H1 (cell line): ENCODE data around the gene SERPINB12. TPM values are rescaled to one million over a fixed set of nuclear protein-coding genes. Genes with fewer than 3 reads are reported as not detected.

Experiments used
- CTCF ChIA-PET: fragments of 300-600 bp; sonication (Branson Sonifier 250); formaldehyde crosslinking; loops from one replicate; lab custom pipeline; 2021; ENCODE audit not compliant: partially characterized antibody; lab: Charles Lee
- POLR2A ChIA-PET: fragments of 300-600 bp; sonication (Branson Sonifier 250); formaldehyde crosslinking; loops from one replicate; lab custom pipeline; 2021; ENCODE audit warnings: inconsistent platforms; ENCODE audit not compliant: partially characterized antibody; lab: Charles Lee
- DNase-seq, 2 experiments: peaks; one replicate each; pipeline versions ENCODE4 v3.0.0 to v3.0.0-alpha.2; 2010 to 2022; ENCODE audit warnings: low spot score in 2 of 2, low read depth in 1 of 2, mixed read lengths in 1 of 2
- FAIRE-seq: peaks from 2 replicates; lab custom pipeline; 2011; peaks lifted over from hg19 to GRCh38; lab: Jason Lieb, UNC
- H2AFZ ChIP-seq: 2 replicates; pipeline ENCODE4 v1.8.1; 2012; ENCODE audit warnings: low read length, inconsistent platforms
- H2AK5ac ChIP-seq: 2 replicates; pipeline ENCODE4 v1.6.1; 2013; ENCODE audit warnings: low read depth, low read length
- H2BK120ac ChIP-seq: replicated peaks from 2 replicates; pipeline ENCODE3; 2013; ENCODE audit warnings: low read depth, low read length, inconsistent platforms
- H2BK12ac ChIP-seq: 2 replicates; pipeline ENCODE4 v1.6.1; 2013; ENCODE audit warnings: low read depth, low read length
- H2BK15ac ChIP-seq: 2 replicates; pipeline ENCODE4 v1.6.1; 2013; ENCODE audit warnings: low read length
- H2BK20ac ChIP-seq: 2 replicates; pipeline ENCODE4 v1.6.1; 2013; ENCODE audit warnings: low read length
- H2BK5ac ChIP-seq: 2 replicates; pipeline ENCODE4 v1.6.1; 2013; ENCODE audit warnings: low read depth, low read length
- H3K14ac ChIP-seq: 2 replicates; pipeline ENCODE4 v1.6.1; 2013; ENCODE audit warnings: inconsistent platforms; ENCODE audit not compliant: insufficient read length
- H3K18ac ChIP-seq: 2 replicates; pipeline ENCODE4 v1.6.1; 2013; ENCODE audit warnings: low read length; ENCODE audit errors: extremely low read depth
- H3K23ac ChIP-seq: 2 replicates; pipeline ENCODE4 v1.6.1; 2013; ENCODE audit warnings: inconsistent platforms; ENCODE audit not compliant: insufficient read length
- H3K23me2 ChIP-seq: 2 replicates; pipeline ENCODE4 v1.6.1; 2013; ENCODE audit warnings: low read depth, low read length
- H3K27ac ChIP-seq: 2 replicates; pipeline ENCODE4 v1.6.1; 2011; ENCODE audit warnings: low read depth, low read length, inconsistent platforms
- H3K27me3 ChIP-seq, 4 experiments: replicated peaks in 1 of 4; 1 replicate in 1 of 4; 2 replicates in 3 of 4; pipeline versions ENCODE4 v1.6.1 to v1.8.1; 2011 to 2013; ENCODE audit warnings: low read length in 3 of 4, mild to moderate bottlenecking in 3 of 4, inconsistent platforms in 2 of 4, mixed read lengths in 2 of 4, moderate library complexity in 1 of 4; ENCODE audit not compliant: control insufficient read depth in 3 of 4, insufficient read depth in 3 of 4; ENCODE audit errors: extremely low read depth in 1 of 4
- H3K36me3 ChIP-seq, 4 experiments: 2 replicates each; pipeline versions ENCODE4 v1.6.1 to v1.8.1; 2011 to 2013; ENCODE audit warnings: mild to moderate bottlenecking in 4 of 4, low read length in 3 of 4, moderate library complexity in 2 of 4, control low read depth in 1 of 4, inconsistent platforms in 1 of 4; ENCODE audit not compliant: insufficient read depth in 4 of 4, control insufficient read depth in 2 of 4
- H3K4ac ChIP-seq: replicated peaks from 2 replicates; pipeline ENCODE3; 2013; ENCODE audit warnings: low read length, low read depth, mixed read lengths, inconsistent platforms; ENCODE audit not compliant: insufficient read length
- H3K4me1 ChIP-seq, 4 experiments: replicated peaks in 1 of 4; 1 replicate in 1 of 4; 2 replicates in 3 of 4; pipeline versions ENCODE4 v1.6.1 to v1.8.1; 2011 to 2013; ENCODE audit warnings: low read length in 3 of 4, inconsistent platforms in 2 of 4, mixed read lengths in 1 of 4; ENCODE audit not compliant: insufficient read depth in 4 of 4, control insufficient read depth in 3 of 4
- H3K4me2 ChIP-seq, 2 experiments: 2 replicates each; pipeline versions ENCODE4 v1.6.1 to v1.8.1; 2011 to 2013; ENCODE audit warnings: low read depth in 2 of 2, low read length in 2 of 2, control low read depth in 1 of 2, inconsistent platforms in 1 of 2, mild to moderate bottlenecking in 1 of 2; ENCODE audit not compliant: insufficient read depth in 1 of 2
- H3K4me3 ChIP-seq, 4 experiments: fragments of 200-600, 300-600 bp in 1 of 4; sonication (generic), shearing (Covaris generic), sonication (Bioruptor Twin) in 1 of 4; 2 replicates each; pipeline versions ENCODE4 v1.5.1 to v1.8.1; 2011 to 2016; ENCODE audit warnings: low read length in 4 of 4, low read depth in 3 of 4, control low read depth in 2 of 4, inconsistent platforms in 2 of 4, mild to moderate bottlenecking in 2 of 4, mixed read lengths in 1 of 4, moderate library complexity in 1 of 4; ENCODE audit not compliant: insufficient read depth in 2 of 4; ENCODE audit errors: extremely low read depth in 1 of 4
- H3K56ac ChIP-seq: replicated peaks from 2 replicates; pipeline ENCODE3; 2013; ENCODE audit warnings: low read depth, mild to moderate bottlenecking, mixed read lengths, low read length, inconsistent platforms; ENCODE audit not compliant: insufficient read length
- H3K79me1 ChIP-seq: 2 replicates; pipeline ENCODE4 v1.6.1; 2013; ENCODE audit warnings: low read depth, low read length, control low read depth
- H3K79me2 ChIP-seq, 2 experiments: 2 replicates each; pipeline versions ENCODE4 v1.6.1 to v1.8.1; 2012 to 2013; ENCODE audit warnings: low read length in 2 of 2, mild to moderate bottlenecking in 2 of 2, inconsistent platforms in 1 of 2; ENCODE audit not compliant: insufficient read depth in 2 of 2, control insufficient read depth in 1 of 2
- H3K9ac ChIP-seq, 4 experiments: replicated peaks in 1 of 4; 1 replicate in 1 of 4; 2 replicates in 3 of 4; pipeline versions ENCODE4 v1.6.1 to v1.8.1; 2011 to 2013; ENCODE audit warnings: low read depth in 3 of 4, low read length in 3 of 4, control low read depth in 2 of 4, mild to moderate bottlenecking in 2 of 4, moderate library complexity in 2 of 4, inconsistent platforms in 1 of 4; ENCODE audit errors: extremely low read depth in 1 of 4
- H3K9me3 ChIP-seq, 2 experiments: 2 replicates each; pipeline versions ENCODE4 v1.6.1 to v1.8.1; 2012 to 2013; ENCODE audit warnings: mild to moderate bottlenecking in 2 of 2, moderate library complexity in 2 of 2, control low read depth in 1 of 2, inconsistent platforms in 1 of 2, low read depth in 1 of 2, low read length in 1 of 2, mixed read lengths in 1 of 2; ENCODE audit not compliant: insufficient read depth in 2 of 2
- H4K20me1 ChIP-seq, 2 experiments: replicated peaks in 1 of 2; 2 replicates each; pipeline versions ENCODE3 to v1.8.1; 2011 to 2013; ENCODE audit warnings: inconsistent platforms in 2 of 2, low read length in 2 of 2, mild to moderate bottlenecking in 1 of 2; ENCODE audit not compliant: insufficient read depth in 2 of 2, control insufficient read depth in 1 of 2
- H4K5ac ChIP-seq: 2 replicates; pipeline ENCODE4 v1.6.1; 2013; ENCODE audit warnings: low read length, low read depth, mixed read lengths, inconsistent platforms; ENCODE audit not compliant: insufficient read length
- H4K8ac ChIP-seq: 2 replicates; pipeline ENCODE4 v1.8.0; 2013; ENCODE audit warnings: mild to moderate bottlenecking, moderate library complexity, low read length, inconsistent platforms; ENCODE audit not compliant: insufficient read depth; ENCODE audit errors: extremely low read depth
- H4K91ac ChIP-seq: replicated peaks from 2 replicates; pipeline ENCODE3; 2013; ENCODE audit warnings: low read length, mixed read lengths, inconsistent platforms; ENCODE audit not compliant: insufficient read length
- CBX8 ChIP-seq: fragments of 300-800, 300-1000 bp; sonication (generic); IDR thresholded peaks from 2 replicates; pipeline ENCODE4 v1.7.1; 2016; ENCODE audit warnings: low read depth, low read length, borderline replicate concordance
- EGR1 ChIP-seq: IDR thresholded peaks from 2 replicates; pipeline ENCODE4 v1.6.1; 2011; ENCODE audit warnings: low read depth, low read length, borderline replicate concordance
- SIRT6 ChIP-seq: IDR thresholded peaks from one replicate; pipeline ENCODE4 v1.7.1; 2012; ENCODE audit warnings: low read length, inconsistent platforms
- SUZ12 ChIP-seq: fragments of 200-600 bp; sonication (generic); IDR thresholded peaks from 2 replicates; pipeline ENCODE4 v1.6.1; 2012; ENCODE audit warnings: mild to moderate bottlenecking, inconsistent platforms, low read length, moderate library complexity, mixed read lengths
- TBP ChIP-seq: IDR thresholded peaks from 2 replicates; pipeline ENCODE4 v1.6.1; 2011; ENCODE audit warnings: low read depth, low read length, improper control_type of control experiment
- WGBS, 2 experiments: shearing (Covaris generic) in 1 of 2; methylation state at CpG; one replicate each; pipeline versions ENCODE4 v1.1.6 to v1.1.7; 2013 to 2015; ENCODE audit warnings: low lambda C conversion rate in 2 of 2, mixed read lengths in 2 of 2, inconsistent platforms in 1 of 2, low coverage in 1 of 2, missing lambda C conversion rate in 1 of 2; ENCODE audit not compliant: insufficient replicate concordance in 2 of 2, insufficient coverage in 1 of 2, insufficient read length in 1 of 2; ENCODE audit errors: extremely low coverage in 1 of 2, missing lambda C conversion rate in 1 of 2; 5-methylcytosine and 5-hydroxymethylcytosine counted together
- polyA plus RNA-seq, 7 experiments: library from polyadenylated mRNA; depleted of rRNA in 3 of 7; stranded (reverse) in 5 of 7; unstranded in 2 of 7; fragments of >200 nt in 5 of 7; fragments of 200-250 nt in 2 of 7; gene quantifications; 1 replicate in 5 of 7; 2 replicates in 1 of 7; 4 replicates in 1 of 7; pipeline versions ENCODE4 v1.2.1 to v1.2.3, GENCODE V29; 2011 to 2013; ENCODE audit warnings: missing spikeins in 2 of 7, mixed read lengths in 2 of 7
- total RNA-seq: library from RNA; stranded (reverse); fragmentation: NEBNext Ultra II Directional; extraction: Animal tissue kit (Norgen Biotek cat#: 25700); gene quantifications from 2 replicates; pipeline ENCODE4 v1.2.1, GENCODE V29; 2021

Gene SERPINB12
- total and polyA plus RNA-seq, 2 of the 8 experiments (the other 6 are each of a cell fraction or from before 2014, with no cell fraction given), result not detected

GRCh38 chr18:63570721-63571120 is 28.6 kb downstream of the SERPINB12 start:
- ChIA-PET POLR2A (no interaction called here), CTCF (interaction anchor here (0.5 to 1.3 kb wide), 4 partner anchors 18 to 605 kb away, joined by 3 to 5 read pairs (median 3); no protein-coding TSS in a partner anchor)
- FAIRE-seq (no peak), DNase-seq (no peak)
- no peaks in the 10 kb centered on the region for H3K79me2 ChIP-seq
- no peaks in the 10 kb centered on the region for H3K36me3 ChIP-seq
- H3K4me1 ChIP-seq, result no peaks in the 10 kb centered on the region; a peak in 1 of 7 replicates
- no peak overlapping the region for H2BK120ac ChIP-seq
- no peak overlapping the region for H4K5ac ChIP-seq
- no peak overlapping the region for H4K8ac ChIP-seq
- no peak overlapping the region for H2AFZ ChIP-seq
- H3K9ac ChIP-seq, result no peak overlapping the region
- no peak overlapping the region for H2AK5ac ChIP-seq
- H2BK20ac ChIP-seq, result no peak overlapping the region
- H3K4me2 ChIP-seq, result no peak overlapping the region
- no peak overlapping the region for H3K27ac ChIP-seq
- no peak overlapping the region for H3K4me3 ChIP-seq
- no peak for TF ChIP-seq SIRT6
- no peak for TF ChIP-seq SUZ12
- TF ChIP-seq TBP, result no peak
- no peak for TF ChIP-seq CBX8
- no peak for TF ChIP-seq EGR1
- H3K14ac ChIP-seq, result no peak overlapping the region
- no peaks in the 10 kb centered on the region for H3K9me3 ChIP-seq
- no peak overlapping the region for H2BK12ac ChIP-seq
- H3K79me1 ChIP-seq, result no peaks in the 10 kb centered on the region
- H2BK15ac ChIP-seq, result no peak overlapping the region
- no peak overlapping the region for H4K91ac ChIP-seq
- no peak overlapping the region for H2BK5ac ChIP-seq
- no peak overlapping the region for H3K23ac ChIP-seq
- WGBS, 2 experiments, result 90 to 100% methylated on average over 1 to 6 of the region's 6 CpGs
- no peak overlapping the region for H3K4ac ChIP-seq
- no peaks in the 10 kb centered on the region for H3K23me2 ChIP-seq
- H3K27me3 ChIP-seq, result no peaks in the 10 kb centered on the region
- H3K18ac ChIP-seq, result no peak overlapping the region
- H3K56ac ChIP-seq, result no peak overlapping the region
- no peaks in the 10 kb centered on the region for H4K20me1 ChIP-seq
